ENCODE data around the gene BLTP2. TPM values are rescaled to one million over a fixed set of nuclear protein-coding genes. Genes with fewer than 3 reads are reported as not detected.

Gene BLTP2
- total and polyA plus RNA-seq, 10 of the 15 experiments (the other 5 are each of a cell fraction or from before 2014, with no cell fraction given): 14.2 to 151 (median 78.1) TPM

GRCh38 chr17:28599311-28600184 lies 45.4 kb downstream of the BLTP2 start:
- H3K79me2 ChIP-seq (ENCODE audit: control insufficient read depth, insufficient read depth, low read length): peaks cover 21% of the 10 kb centered on the region
- ATAC-seq: peak; percentile 73
- ChIA-PET CTCF (interaction anchor here (2.6 to 5.9 kb wide), 2 partner anchors 14 to 50 kb away, joined by 9 to 51 read pairs; partner anchors contain the start of gene RSKR), RAD21 (ENCODE audit: unreplicated experiment) (interaction anchor here (0.8 to 2.9 kb wide), 8 partner anchors 13 to 104 kb away, joined by 3 to 24 read pairs (median 4); partner anchors contain the start of gene PIGS), SMC1A (ENCODE audit: uncharacterized antibody, unreplicated experiment) (interaction anchor here (0.7 to 2.9 kb wide), 4 partner anchors 10 to 48 kb away, joined by 3 to 25 read pairs (median 3); partner anchors contain the start of genes PIGS and UNC119), POLR2A (interaction anchor here (0.6 to 5.4 kb wide), 12 partner anchors 10 to 99 kb away, joined by 3 to 56 read pairs (median 4); partner anchors contain the start of genes ALDOC, BLTP2 and PIGS)
- TSS peak; percentile 97 for BruUV-seq (replicated peaks)
- intact Hi-C loops (cut with micrococcal nuclease; ENCODE audit: unreplicated experiment): loop anchor here (2.0 kb wide), 3 partner anchors 23 to 51 kb away; partner anchors contain the start of genes ALDOC and BLTP2
- no peaks in the 10 kb centered on the region for H3K9me3 ChIP-seq (replicated peaks; ENCODE audit: control insufficient read depth, insufficient read depth, low read length)
- H3K4me1 ChIP-seq (ENCODE audit: control insufficient read depth, insufficient read depth, low read length): peaks cover 5% of the 10 kb centered on the region
- peak overlapping the region; percentile 91 for H2AFZ ChIP-seq (ENCODE audit: control insufficient read depth, low read depth, low read length)
- H4K20me1 ChIP-seq (ENCODE audit: control insufficient read depth, insufficient read depth): no peaks in the 10 kb centered on the region
- 3% methylated on average over 40 of the region's 40 CpGs for WGBS (ENCODE audit: insufficient coverage, insufficient replicate concordance, low lambda C conversion rate, missing lambda C conversion rate)
- peaks cover 0 to 4% of the 10 kb centered on the region in 2 experiments; a peak in 1 of 4 replicates for H3K36me3 ChIP-seq (ENCODE audit: control insufficient read depth in 2 of 2, insufficient read depth in 2 of 2, low read length in 1 of 2)
- H3K9ac ChIP-seq (ENCODE audit: control insufficient read depth, insufficient read depth, low read length): peak overlapping the region; percentile 97
- in situ Hi-C loops (cut with MboI): no loop called here
- peak overlapping the region; percentile 94 for H3K27ac ChIP-seq (ENCODE audit: control insufficient read depth, insufficient read depth)
- DNase-seq (ENCODE audit: low read depth, low spot score): peak; percentile 58
- peak overlapping the region; percentile 98; the same call in 1 of the 2 replicates for H3K4me3 ChIP-seq
- H3K4me2 ChIP-seq (ENCODE audit: control insufficient read depth, insufficient read depth): peak overlapping the region; percentile 95
- H3K27me3 ChIP-seq (replicated peaks in 1 of 2; ENCODE audit: control insufficient read depth in 2 of 2, insufficient read depth in 2 of 2, low read length in 1 of 2): no peaks in the 10 kb centered on the region
- peak; percentile 90 for FAIRE-seq
- TF ChIP-seq MEF2A (IDR thresholded peaks at IDR 0.05; ENCODE audit: insufficient read depth, low read depth, low read length) (peak; percentile 84), TCF12 (IDR thresholded peaks at IDR 0.05; ENCODE audit: low read depth, low read length) (no peak), EGR1 (IDR thresholded peaks at IDR 0.05; ENCODE audit: borderline replicate concordance in 1 of 2, low read depth in 2 of 2, low read length in 2 of 2) (no peak), BMI1 (IDR thresholded peaks at IDR 0.05; ENCODE audit: borderline replicate concordance) (no peak), EP300 (IDR thresholded peaks at IDR 0.05; ENCODE audit: borderline replicate concordance in 1 of 2, control insufficient read depth in 1 of 2, low read depth in 2 of 2, low read length in 2 of 2) (no peak), KAT2A (conservative IDR thresholded peaks at IDR 0.05; ENCODE audit: control insufficient read depth, low read depth, low read length) (no peak), CBX3 (IDR thresholded peaks at IDR 0.05; ENCODE audit: borderline replicate concordance, low read depth) (no peak), CEBPB (IDR thresholded peaks at IDR 0.05; ENCODE audit: borderline replicate concordance in 1 of 2, low read depth in 2 of 2, low read length in 2 of 2) (no peak), LARP7 (IDR thresholded peaks at IDR 0.05) (no peak; the same call in 1 of the 2 replicates), BCL11A (IDR thresholded peaks at IDR 0.05; ENCODE audit: low read depth, low read length) (no peak), ATF2 (IDR thresholded peaks at IDR 0.05; ENCODE audit: low read length) (0 out of 2 replicates have a peak, but pooled peaks have one; percentile 38), SREBF1 (IDR thresholded peaks at IDR 0.05; ENCODE audit: low read length) (no peak), ZSCAN29 (IDR thresholded peaks at IDR 0.05) (no peak), TAF1 (IDR thresholded peaks at IDR 0.05; ENCODE audit: borderline replicate concordance, low read depth, low read length) (no peak), CHD4 (IDR thresholded peaks at IDR 0.05) (no peak), USF2 (IDR thresholded peaks at IDR 0.05; ENCODE audit: borderline replicate concordance, low read depth, low read length) (no peak), E2F4 (IDR thresholded peaks at IDR 0.05; ENCODE audit: low read depth, low read length) (no peak), WRNIP1 (IDR thresholded peaks at IDR 0.05; ENCODE audit: borderline replicate concordance, low read depth, low read length) (no peak), MTA3 (IDR thresholded peaks at IDR 0.05; ENCODE audit: borderline replicate concordance, low read length) (no peak; the same call in 1 of the 2 replicates), YY1 (IDR thresholded peaks at IDR 0.05; ENCODE audit: low read depth, low read length) (no peak)
